Bronchial epithelial cell (primary cell): Measurements from ENCODE around the gene CCDC88C. TPM values are rescaled to one million over a fixed set of nuclear protein-coding genes. Genes with fewer than 3 reads are reported as not detected.

Experiments used
- DNase-seq: peaks from one replicate; pipeline ENCODE4 v3.0.0-alpha.2; 2010; ENCODE audit warnings: low read depth
- FAIRE-seq: peaks from 2 replicates; lab custom pipeline; 2011; peaks lifted over from hg19 to GRCh38; lab: Jason Lieb, UNC
- H3K27me3 ChIP-seq: 2 replicates; pipeline ENCODE4 v1.5.1; 2011; ENCODE audit warnings: low read length; ENCODE audit not compliant: control insufficient read depth, insufficient read depth
- H3K36me3 ChIP-seq: 2 replicates; pipeline ENCODE4 v1.5.1; 2011; ENCODE audit warnings: low read length; ENCODE audit not compliant: control insufficient read depth, insufficient read depth
- H3K4me3 ChIP-seq: 2 replicates; pipeline ENCODE4 v1.5.1; 2011; ENCODE audit warnings: mild to moderate bottlenecking, low read depth, low read length, control low read depth
- total RNA-seq: library from RNA; depleted of rRNA; stranded (reverse); fragments of >200 nt; gene quantifications from 2 replicates; pipeline ENCODE4 v1.2.1, GENCODE V29; 2014
- TF ChIP-seq, protein P1 (sequence below): IDR thresholded peaks from 2 replicates; pipeline ENCODE4 v1.5.1; 2011; ENCODE audit warnings: mild to moderate bottlenecking, moderate library complexity, low read length, control low read depth, inconsistent platforms; ENCODE audit not compliant: insufficient read depth, severe bottlenecking

Gene CCDC88C
- total RNA-seq, 1 donor from 2014 or later: 21.3 TPM

DNA sequence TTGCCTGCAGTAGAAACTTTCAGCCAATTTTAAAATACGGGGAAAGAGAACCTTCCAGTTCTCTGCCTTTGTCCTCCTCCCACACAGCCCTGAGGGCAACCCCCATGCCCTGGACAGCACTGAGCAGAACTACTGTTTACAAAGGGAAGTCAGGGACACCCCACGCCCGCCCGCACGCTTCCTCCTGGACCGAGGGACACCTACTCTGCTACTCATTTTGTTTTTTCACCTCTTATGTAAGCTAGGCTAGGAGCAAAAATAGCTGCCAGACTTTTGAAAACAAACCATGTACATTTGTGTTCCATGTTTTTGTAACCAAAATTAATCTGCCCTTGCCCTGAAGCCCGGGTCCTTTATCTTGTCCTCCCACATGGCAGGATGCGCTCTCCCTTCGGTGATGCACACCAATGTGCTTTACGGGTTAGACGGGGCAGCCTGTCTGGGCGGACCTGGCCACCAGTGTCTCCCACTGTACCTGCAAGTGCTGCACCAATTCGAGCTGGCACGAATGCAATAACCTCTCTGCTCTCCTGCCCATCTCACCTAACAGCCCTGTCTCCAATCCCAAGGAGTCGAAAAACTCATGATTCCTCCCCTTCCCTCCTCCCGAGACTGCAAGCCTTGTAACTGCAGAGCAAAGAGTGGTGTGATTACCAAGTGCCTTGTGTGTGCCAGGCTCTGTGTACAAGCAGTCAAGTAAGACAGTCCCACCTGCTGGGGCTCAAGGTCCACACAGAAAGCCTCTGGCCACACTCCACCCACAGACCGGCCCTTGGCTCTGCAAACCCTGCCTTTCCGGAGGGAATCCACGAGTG lies 85.2 kb downstream of the CCDC88C start:
- Histone ChIP-seq H3K4me3 (no peak overlapping the region), H3K27me3 (no peaks in the 10 kb centered on the region), H3K36me3 (peaks cover 2% of the 10 kb centered on the region)
- TF ChIP-seq, protein P1, sequence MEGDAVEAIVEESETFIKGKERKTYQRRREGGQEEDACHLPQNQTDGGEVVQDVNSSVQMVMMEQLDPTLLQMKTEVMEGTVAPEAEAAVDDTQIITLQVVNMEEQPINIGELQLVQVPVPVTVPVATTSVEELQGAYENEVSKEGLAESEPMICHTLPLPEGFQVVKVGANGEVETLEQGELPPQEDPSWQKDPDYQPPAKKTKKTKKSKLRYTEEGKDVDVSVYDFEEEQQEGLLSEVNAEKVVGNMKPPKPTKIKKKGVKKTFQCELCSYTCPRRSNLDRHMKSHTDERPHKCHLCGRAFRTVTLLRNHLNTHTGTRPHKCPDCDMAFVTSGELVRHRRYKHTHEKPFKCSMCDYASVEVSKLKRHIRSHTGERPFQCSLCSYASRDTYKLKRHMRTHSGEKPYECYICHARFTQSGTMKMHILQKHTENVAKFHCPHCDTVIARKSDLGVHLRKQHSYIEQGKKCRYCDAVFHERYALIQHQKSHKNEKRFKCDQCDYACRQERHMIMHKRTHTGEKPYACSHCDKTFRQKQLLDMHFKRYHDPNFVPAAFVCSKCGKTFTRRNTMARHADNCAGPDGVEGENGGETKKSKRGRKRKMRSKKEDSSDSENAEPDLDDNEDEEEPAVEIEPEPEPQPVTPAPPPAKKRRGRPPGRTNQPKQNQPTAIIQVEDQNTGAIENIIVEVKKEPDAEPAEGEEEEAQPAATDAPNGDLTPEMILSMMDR: no peak
- FAIRE-seq: no peak
- no peak for DNase-seq

DNA sequence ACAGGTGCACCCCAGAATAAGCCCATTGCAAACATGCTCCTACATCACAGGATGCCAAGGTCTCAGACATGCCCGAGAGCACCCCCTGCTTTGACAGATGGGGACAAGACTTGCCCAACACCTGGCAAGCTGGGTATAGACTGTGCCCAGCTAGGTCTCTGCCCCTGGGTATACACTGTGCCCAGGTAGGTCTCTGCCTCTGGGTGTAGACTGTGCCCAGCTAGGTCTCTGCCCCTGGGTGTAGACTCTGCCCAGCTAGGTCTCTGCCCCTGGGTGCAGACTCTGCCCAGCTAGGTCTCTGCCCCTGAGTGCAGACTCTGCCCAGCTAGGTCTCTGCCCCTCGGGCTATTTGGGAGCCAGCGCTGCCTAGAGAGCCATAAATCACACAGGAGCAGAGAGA lies 85.9 kb downstream of the CCDC88C start:
- H3K27me3 ChIP-seq: no peaks in the 10 kb centered on the region
- H3K4me3 ChIP-seq: no peak overlapping the region
- DNase-seq: no peak
- peak; percentile 75 for FAIRE-seq
- H3K36me3 ChIP-seq: peaks cover 2% of the 10 kb centered on the region
- TF ChIP-seq, protein P1: no peak

GRCh38 chr14:91330856-91331255 lies 86.8 kb downstream of the CCDC88C start:
- FAIRE-seq (no peak), DNase-seq (no peak)
- H3K4me3 ChIP-seq: no peak overlapping the region
- TF ChIP-seq, protein P1: no peak
- H3K36me3 ChIP-seq: peaks cover 2% of the 10 kb centered on the region
- no peaks in the 10 kb centered on the region for H3K27me3 ChIP-seq

- TF ChIP-seq, protein P1: no peak
- no peak overlapping the region for H3K4me3 ChIP-seq
- no peaks in the 10 kb centered on the region for H3K27me3 ChIP-seq
- peaks cover 2% of the 10 kb centered on the region for H3K36me3 ChIP-seq
- DNase-seq (no peak), FAIRE-seq (no peak)
These were observed 87.4 kb downstream of the CCDC88C start for GRCh38 chr14:91330096-91330696.

DNA sequence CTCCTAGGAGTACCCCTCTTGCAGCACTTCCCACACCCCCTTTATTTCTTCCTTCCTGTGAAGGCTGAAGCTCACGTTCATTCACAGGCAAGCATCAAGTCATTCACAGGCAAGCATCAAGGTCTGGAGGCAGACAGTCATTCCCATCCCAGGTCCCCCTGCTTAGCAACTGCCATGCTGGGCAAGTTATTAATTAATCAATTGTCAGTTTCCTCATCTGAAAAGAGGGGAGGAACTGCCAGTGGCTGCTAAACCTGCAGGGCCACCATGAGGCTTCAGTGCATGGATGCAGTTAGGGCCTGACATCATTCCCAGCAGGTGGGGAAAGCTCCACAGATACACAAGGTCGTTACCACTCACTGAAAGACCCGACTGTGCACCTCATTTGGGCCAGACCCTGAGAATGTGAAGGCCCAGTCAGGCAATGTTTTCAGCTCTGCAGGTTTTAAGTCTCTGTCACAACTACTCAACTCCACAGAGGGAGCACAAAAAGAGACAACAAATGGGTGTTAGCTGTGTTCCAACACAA lies 88.1 kb downstream of the CCDC88C start:
- TF ChIP-seq, protein P1: no peak
- H3K36me3 ChIP-seq: peaks cover 4% of the 10 kb centered on the region
- DNase-seq (no peak), FAIRE-seq (no peak)
- H3K27me3 ChIP-seq: no peaks in the 10 kb centered on the region
- H3K4me3 ChIP-seq: no peak overlapping the region
